ENCODE measurements around the gene SH3PXD2B. TPM values are rescaled to one million over a fixed set of nuclear protein-coding genes. Genes with fewer than 3 reads are reported as not detected.

SH3PXD2B gene
- total RNA-seq (under 1 TPM; 0.60 to 0.95 TPM), total RNA-seq (0 to 3.5 (median 1.2) reads per million in 172 experiments)
- 0.29 TPM for polyA plus RNA-seq (2013, experiment 1 of 2)
- 0.76 TPM for polyA plus RNA-seq (2013, experiment 2 of 2)

GRCh38 chr5:172454358-172455086 is at the start of gene SH3PXD2B:
Gene SH3PXD2B (minus strand): TSS chr5:172454525. CDS start chr5:172454352, 173 bp downstream.
- Histone ChIP-seq H3K36me3 (ENCODE audit: insufficient read depth, low read length) (no peaks in the 10 kb centered on the region), H3K4me3 (ENCODE audit: low read length) (peak within 1 kb of the TSS; percentile 38), H3K9me3 (ENCODE audit: control insufficient read depth in 1 of 2, insufficient read depth in 1 of 2, low read length in 2 of 2) (no peaks in the 10 kb centered on the region), H3K27me3 (ENCODE audit: control insufficient read depth in 1 of 2, insufficient read depth in 2 of 2, low read length in 2 of 2) (peaks cover 11 to 12% of the 10 kb centered on the region in 2 experiments), H3K4me1 (ENCODE audit: insufficient read depth, low read length) (peaks cover 20% of the 10 kb centered on the region), H3K27ac (ENCODE audit: low read depth in 1 of 2, low read length in 2 of 2) (no peak within 1 kb of the TSS)
- H3K9me3 Mint-ChIP-seq: no peaks in the 10 kb centered on the region
- no peak for TF ChIP-seq CTCF (IDR thresholded peaks at IDR 0.05)
- peak in 12 of 14 experiments; percentile 7 to 70 (median 29) for DNase-seq
- H3K4me1 Mint-ChIP-seq (ENCODE audit: low read depth): peaks cover 14% of the 10 kb centered on the region
- peak within 1 kb of the TSS; percentile 83 for H3K4me3 Mint-ChIP-seq
- H3K36me3 Mint-ChIP-seq (ENCODE audit: low read depth): no peaks in the 10 kb centered on the region
- CTCF ChIA-PET: no interaction called here
- H3K27me3 Mint-ChIP-seq: peaks cover 24% of the 10 kb centered on the region
- POLR2A ChIA-PET: no interaction called here
- no peak within 1 kb of the TSS for H3K27ac Mint-ChIP-seq
- peak; percentile 70 for ATAC-seq (ENCODE audit: poor library complexity)
- intact Hi-C loops (cut with DNase I, micrococcal nuclease): loop anchor here in 1 of 2 experiments (10.0 kb wide), 1 partner anchor 500 kb away; the partner anchor contains the start of gene RPL26L1

GRCh38 chr5:172502969-172503368 is 48.6 kb upstream of the SH3PXD2B start:
- no peaks in the 10 kb centered on the region for H3K9me3 ChIP-seq (ENCODE audit: control insufficient read depth in 1 of 2, insufficient read depth in 1 of 2, low read length in 2 of 2)
- Mint-ChIP-seq H3K4me1 (ENCODE audit: low read depth) (no peaks in the 10 kb centered on the region), H3K36me3 (ENCODE audit: low read depth) (no peaks in the 10 kb centered on the region), H3K4me3 (no peak overlapping the region), H3K27ac (no peak overlapping the region), H3K27me3 (peaks cover 12% of the 10 kb centered on the region), H3K9me3 (no peaks in the 10 kb centered on the region)
- POLR2A ChIA-PET: no interaction called here
- H3K4me1 ChIP-seq (ENCODE audit: insufficient read depth, low read length): no peaks in the 10 kb centered on the region
- ATAC-seq (ENCODE audit: poor library complexity) (no peak), DNase-seq (no peak)
- CTCF ChIA-PET: no interaction called here
- no peak overlapping the region for H3K27ac ChIP-seq (ENCODE audit: low read depth in 1 of 2, low read length in 2 of 2)
- H3K4me3 ChIP-seq (ENCODE audit: low read length): no peak overlapping the region
- no peak for TF ChIP-seq CTCF (IDR thresholded peaks at IDR 0.05)
- no peaks in the 10 kb centered on the region for H3K36me3 ChIP-seq (ENCODE audit: insufficient read depth, low read length)
- intact Hi-C loops (cut with DNase I, micrococcal nuclease): no loop called here
- peaks cover 0 to 4% of the 10 kb centered on the region in 2 experiments for H3K27me3 ChIP-seq (ENCODE audit: control insufficient read depth in 1 of 2, insufficient read depth in 2 of 2, low read length in 2 of 2)

DNA sequence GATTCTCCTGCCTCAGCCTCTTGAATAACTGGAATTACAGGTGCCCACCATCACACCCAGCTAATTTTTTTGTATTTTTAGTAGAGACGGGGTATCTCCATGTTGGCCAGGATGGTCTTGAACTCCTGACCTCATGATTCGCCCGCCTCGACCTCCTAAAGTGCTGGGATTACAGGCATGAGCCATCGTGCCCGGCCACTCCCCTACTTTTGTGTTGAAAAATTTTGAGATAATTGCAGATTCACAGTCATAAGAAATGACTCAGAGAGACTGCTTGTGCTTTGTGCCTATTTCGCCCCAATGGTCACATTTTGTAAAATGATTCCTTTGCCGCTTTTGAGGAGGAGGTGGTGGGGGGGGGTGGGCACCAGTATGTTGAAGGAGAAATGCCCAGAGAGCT is 48.1 kb upstream of the SH3PXD2B start:
- ATAC-seq (ENCODE audit: poor library complexity): no peak
- H3K4me1 Mint-ChIP-seq (ENCODE audit: low read depth): no peaks in the 10 kb centered on the region
- Histone ChIP-seq H3K36me3 (ENCODE audit: insufficient read depth, low read length) (no peaks in the 10 kb centered on the region), H3K4me3 (ENCODE audit: low read length) (no peak overlapping the region), H3K27me3 (ENCODE audit: control insufficient read depth in 1 of 2, insufficient read depth in 2 of 2, low read length in 2 of 2) (peaks cover 0 to 4% of the 10 kb centered on the region in 2 experiments), H3K27ac (ENCODE audit: low read depth in 1 of 2, low read length in 2 of 2) (no peak overlapping the region), H3K4me1 (ENCODE audit: insufficient read depth, low read length) (no peaks in the 10 kb centered on the region), H3K9me3 (ENCODE audit: control insufficient read depth in 1 of 2, insufficient read depth in 1 of 2, low read length in 2 of 2) (no peaks in the 10 kb centered on the region)
- CTCF ChIA-PET: no interaction called here
- POLR2A ChIA-PET: no interaction called here
- no peak overlapping the region for H3K27ac Mint-ChIP-seq
- no peaks in the 10 kb centered on the region for H3K9me3 Mint-ChIP-seq
- intact Hi-C loops (cut with DNase I, micrococcal nuclease): no loop called here
- H3K27me3 Mint-ChIP-seq: peaks cover 12% of the 10 kb centered on the region
- DNase-seq: no peak
- no peak overlapping the region for H3K4me3 Mint-ChIP-seq
- TF ChIP-seq CTCF (IDR thresholded peaks at IDR 0.05): no peak
- no peaks in the 10 kb centered on the region for H3K36me3 Mint-ChIP-seq (ENCODE audit: low read depth)

All from CD4-positive, alpha-beta T cell (primary cell).